HG03469 (cell line): ENCODE results near the gene LHFPL6.

Source experiments
- ATAC-seq: cut with Tn5 transposase; IDR thresholded peaks from one replicate; pipeline ENCODE4 v1.9.1; 2021; ENCODE audit warnings: mild to moderate bottlenecking, moderate library complexity, moderate number of reproducible peaks; ENCODE audit not compliant: unreplicated experiment

The LHFPL6 gene

GRCh38 chr13:39557285-39557955 is 45.6 kb downstream of the LHFPL6 start:
- ATAC-seq = no peak

DNA sequence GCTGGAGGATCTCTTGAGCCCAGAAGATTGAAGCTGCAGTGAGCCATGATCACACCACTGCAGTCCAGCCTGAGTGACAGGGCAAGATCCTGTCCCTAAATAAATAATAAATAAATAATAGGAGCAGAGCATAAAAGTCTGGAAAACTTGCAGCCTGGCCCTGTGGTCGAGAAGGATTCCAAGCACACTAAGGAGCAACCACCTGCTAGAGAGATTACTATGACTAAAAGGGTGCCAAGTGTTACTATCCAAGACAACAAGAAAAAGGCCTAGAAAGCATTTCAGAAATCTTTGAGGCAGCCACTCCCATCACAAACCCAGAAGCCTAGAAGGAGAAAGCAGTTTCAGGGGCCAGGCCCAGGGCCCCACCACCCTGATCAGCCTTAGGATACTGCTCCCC is 46.1 kb downstream of the LHFPL6 start:
- no peak for ATAC-seq

- ATAC-seq = no peak
Observed at GRCh38 chr13:39554371-39554770, 48.6 kb downstream of the LHFPL6 start.

DNA sequence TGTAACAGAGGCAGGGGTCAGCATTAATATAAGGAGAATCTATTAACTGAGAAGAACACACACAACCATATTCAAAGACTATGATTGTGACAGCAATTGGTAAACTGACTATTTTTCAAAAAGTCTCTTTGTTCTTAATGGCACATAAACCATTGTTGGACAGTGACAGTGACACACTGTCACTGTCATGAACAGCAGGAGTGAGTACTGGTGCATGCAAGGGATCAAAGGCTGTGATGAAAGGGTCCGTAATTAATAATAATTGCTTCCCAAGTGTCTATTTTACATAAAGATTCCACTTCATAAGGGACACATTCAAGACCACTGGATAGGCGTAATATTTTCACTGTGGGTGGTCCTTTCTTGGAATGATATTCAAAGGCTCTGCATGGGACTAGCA is 50.7 kb downstream of the LHFPL6 start:
- ATAC-seq = no peak

GRCh38 chr13:39550931-39551330 is 52.1 kb downstream of the LHFPL6 start:
- ATAC-seq = no peak

DNA sequence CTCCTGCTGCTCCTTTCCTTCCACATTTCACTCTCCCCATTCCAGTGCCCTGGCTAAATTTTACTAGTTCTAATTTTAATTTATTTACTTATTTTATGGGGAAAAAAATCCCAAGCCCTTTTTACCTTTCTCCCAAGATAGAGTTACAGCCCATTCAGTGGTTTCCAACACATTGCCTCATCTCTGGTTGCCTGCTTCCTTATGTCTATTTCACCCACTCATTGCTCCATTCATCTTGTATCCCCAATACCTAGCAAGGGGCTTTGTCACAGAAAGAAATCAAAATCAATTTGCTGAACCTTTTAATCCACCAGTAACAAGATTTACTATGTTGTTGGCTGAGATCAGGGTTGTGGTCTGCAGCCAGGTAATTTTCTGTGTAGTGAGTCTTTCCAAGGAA is 55.9 kb downstream of the LHFPL6 start:
- no peak for ATAC-seq

DNA sequence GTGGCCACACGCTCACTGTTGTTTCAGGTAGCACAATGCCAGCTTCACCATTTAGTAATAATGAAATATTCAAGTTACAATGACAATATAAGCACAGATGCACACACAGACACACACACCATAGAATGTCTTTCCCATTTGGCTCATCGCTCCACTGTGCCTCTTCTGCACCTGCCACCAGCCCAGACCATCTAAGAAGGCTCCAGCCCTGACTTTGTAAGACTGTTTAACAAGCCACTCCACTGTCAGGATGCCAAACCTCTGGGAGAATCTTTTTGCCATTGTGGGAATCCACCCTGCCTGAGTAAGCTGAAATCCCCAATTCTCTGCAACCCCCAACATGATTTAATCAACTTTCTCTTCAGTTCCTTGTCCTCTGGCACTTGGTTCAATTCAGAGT is 60.6 kb downstream of the LHFPL6 start:
- no peak for ATAC-seq

DNA sequence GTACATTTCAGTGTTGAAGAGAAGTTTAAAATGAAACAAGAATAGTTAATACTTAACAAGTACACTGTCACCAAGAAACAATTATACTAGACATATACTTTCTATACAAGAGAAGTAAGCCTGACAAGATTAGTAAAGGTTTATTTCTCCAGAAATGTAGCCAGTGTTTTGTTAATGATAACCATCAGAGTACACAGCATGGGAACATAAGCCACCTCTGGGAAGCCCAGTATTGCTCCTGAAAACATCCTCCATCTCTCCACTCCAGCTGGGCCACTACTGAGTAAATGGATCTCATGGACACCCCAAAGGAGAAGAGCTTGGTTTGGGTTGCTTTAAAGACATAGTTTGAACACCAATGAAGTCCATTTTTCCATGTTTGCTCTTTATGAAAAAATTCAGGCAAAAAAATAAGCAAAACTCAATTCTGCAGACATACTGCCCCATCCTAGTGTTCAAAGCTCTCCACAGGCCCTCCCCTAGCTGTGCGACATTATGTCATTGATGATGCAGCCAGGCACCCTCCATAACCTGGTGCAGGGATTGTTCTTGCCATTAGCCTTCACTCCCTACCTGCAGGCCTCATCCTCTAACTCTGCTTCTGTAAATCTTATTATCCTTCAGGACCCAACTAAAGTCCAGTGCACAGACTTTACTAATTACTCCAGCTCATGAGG is 61.9 kb downstream of the LHFPL6 start:
- no peak for ATAC-seq

DNA sequence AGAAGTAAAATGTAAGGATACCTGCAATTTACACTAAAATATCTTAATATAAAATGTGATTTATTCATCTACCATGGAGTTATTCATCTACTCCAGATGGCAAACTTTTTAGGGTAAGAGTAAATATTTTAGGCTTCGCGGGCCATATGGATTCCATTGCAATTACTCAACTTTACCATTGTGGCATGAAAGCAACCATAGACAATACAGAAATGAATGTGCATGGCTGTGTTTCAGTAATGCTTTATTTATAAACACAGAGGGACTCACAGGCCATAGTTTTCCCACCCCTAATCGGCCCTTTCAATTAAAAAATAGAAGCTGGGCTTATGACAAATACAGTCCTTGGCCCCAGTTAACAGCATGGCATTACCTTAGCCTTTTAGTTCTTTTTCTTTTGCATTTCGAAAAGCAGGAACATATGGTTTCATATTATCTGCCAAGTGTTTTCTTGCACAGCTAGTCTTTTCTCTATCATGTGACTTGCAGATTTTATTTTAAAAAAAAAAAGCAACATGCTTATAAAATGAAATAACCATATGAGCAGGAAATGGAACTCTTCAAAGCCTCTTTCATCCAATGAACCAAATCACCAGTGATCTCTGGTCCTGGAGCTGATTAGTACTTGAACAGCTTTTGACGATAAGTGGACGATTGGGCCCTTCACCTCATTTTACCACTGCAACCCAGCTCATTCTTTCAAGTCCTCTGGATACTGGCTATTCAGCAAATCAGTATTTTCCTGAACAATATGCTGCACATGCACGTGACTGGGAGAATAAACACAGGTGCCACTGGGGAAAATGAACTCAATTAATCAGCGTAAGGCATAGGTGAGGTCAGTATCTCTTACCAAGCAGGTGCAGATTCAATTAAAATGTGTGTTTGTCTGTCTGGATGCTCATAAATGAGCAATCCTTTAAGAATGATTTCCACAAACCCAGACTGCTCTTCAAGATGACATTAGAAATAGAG is 63.9 kb downstream of the LHFPL6 start:
- no peak for ATAC-seq

GRCh38 chr13:39536906-39537305 is 66.1 kb downstream of the LHFPL6 start:
- no peak for ATAC-seq

GRCh38 chr13:39536274-39536673 is 66.7 kb downstream of the LHFPL6 start:
- no peak for ATAC-seq

DNA sequence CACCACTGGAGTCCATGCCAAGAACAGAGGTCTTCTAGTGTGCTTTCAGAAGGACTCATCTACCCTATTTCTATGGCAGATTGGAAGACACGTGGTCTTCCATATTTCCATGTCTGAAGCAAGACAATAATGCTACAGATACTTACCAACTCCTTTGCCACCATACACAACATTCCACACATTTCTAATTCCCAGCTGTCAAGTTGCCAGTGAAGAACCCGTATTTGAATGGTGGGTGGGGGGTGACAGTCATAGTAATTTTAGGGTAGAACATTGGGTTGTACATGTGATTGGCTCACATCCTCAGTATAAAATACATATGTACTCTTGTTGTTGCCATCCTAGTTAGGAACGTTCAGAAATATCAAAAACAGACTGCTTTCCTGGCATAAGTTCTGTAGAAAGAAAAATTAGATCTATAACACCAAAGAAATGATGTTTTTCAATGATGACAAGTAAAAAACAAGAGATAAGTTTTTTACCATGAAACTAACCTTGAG is 69.3 kb downstream of the LHFPL6 start:
- ATAC-seq = no peak

DNA sequence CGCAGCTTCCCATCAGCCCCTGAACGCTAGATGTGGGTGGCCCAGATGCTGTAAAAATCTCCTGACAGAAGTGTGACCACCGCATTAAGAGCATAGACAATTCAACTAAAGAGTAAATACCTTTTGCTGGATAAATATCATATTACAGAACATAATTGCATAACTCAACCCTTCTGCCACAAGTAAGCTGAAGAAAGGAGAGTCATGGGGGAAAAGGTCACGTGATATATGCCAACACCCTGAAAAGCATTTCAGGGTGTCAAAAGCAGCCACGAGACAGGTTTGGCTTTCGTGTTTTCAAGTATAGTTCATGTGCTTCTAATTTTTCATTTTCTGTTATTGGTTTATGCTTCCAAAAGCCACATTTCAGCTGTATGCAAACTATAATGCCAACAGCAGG is 71.3 kb downstream of the LHFPL6 start:
- no peak for ATAC-seq

DNA sequence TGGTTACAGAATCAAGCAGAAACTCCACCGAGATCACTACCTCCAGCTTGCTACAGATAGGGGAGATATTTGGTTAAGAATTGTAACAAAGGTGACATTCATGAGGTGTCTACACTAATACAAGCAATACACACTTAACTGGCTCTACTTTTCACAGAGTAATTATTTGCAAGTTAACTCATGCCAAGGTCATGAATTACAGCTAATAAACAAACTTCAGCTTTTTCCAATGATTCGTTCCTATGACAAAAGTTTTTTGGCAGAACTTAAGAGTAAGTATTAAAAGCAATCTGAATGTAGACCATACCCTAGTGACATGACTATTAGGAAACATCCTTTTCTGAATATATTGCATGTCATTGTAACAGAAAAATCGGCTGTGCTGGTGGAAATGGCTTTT is 72.1 kb downstream of the LHFPL6 start:
- no peak for ATAC-seq

DNA sequence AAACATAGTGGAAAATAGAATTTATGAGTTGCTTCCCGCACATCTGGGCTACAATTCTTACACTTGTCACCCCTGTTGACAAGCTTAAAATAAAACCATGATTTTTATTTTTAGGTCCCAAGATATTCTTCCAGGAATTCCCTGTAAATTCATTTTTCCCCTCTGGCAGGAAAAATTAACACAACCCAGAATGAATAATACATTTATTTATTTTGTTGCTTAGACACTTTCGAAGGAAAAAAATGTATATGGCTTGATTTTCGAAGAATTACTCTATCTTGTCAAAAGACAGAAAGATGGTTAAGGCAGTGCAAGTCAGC is 74.4 kb downstream of the LHFPL6 start:
- ATAC-seq = no peak

GRCh38 chr13:39527961-39528660 is 74.9 kb downstream of the LHFPL6 start:
- no peak for ATAC-seq

DNA sequence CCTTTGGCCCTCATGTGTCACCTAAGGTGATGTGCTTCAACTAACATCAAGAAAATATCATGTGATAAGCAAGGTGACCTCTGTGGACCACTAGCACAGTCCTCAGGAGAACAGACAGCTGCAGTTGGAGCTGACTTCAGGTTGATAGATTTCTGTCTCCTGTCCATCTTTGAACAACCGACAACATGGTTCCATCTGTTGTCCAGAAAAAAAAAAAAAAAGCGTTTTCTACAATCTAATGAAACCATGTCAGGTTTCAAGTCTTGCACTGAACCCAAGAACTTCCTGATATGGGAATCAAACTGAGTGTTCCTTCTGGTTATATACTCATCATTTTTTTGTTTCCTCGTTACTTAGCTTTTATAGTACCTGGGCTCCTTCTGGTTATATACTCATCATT is 75.7 kb downstream of the LHFPL6 start:
- no peak for ATAC-seq

DNA sequence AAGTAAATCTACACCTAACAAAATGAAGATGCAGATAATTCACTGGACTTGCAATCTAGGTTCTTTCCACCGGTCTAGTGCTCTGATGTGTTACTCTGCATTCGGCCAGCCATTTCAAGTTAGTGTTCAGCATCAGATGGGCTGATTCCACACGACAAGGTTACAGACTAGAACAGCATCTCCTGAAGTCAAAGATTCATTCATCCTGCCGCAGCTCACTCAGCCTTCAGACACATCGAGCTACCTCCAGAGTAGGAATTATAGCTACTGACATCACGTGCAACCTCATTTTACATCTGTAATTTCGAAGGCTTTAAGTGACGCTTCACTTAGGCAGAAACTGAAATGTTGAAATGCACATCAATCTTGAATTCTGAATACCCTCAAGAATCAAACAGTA is 76.5 kb downstream of the LHFPL6 start:
- no peak for ATAC-seq

DNA sequence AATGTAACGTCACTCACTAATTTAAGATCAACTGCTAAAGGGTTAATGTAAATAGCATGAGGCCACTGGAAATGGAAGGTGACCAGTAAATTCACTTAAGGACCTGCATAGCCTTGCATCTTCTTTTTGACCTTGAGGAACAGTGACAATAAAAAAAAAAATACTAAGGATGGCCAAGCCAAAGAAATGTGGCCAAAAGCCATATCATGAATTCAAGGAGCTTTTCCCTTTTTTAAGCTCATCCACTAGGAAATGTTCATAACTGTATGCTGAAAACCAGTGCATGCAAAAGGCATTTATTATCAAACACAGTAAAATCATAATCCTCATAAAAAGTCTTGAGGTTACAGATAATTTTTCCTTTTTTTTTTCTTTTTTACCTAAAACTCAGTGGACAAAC is 77.5 kb downstream of the LHFPL6 start:
- ATAC-seq = no peak

DNA sequence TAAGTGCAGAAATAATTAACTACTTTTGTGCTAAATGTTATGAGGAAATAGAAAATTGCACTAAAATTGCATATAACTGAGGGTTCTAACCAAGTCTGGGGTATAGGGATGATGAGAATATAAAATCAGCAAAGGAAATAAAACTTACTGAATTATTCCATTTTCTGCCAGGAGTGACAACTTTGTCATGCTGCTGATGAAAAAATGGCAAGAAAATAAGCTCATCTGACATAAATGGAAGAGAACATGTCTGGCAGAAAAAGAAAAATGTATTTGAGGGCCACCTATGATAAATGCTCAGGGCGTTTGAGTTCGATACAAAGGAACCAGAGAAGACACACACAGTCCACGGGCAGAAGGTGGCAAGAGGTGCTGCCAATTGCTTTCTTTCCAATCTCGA is 78.2 kb downstream of the LHFPL6 start:
- no peak for ATAC-seq

DNA sequence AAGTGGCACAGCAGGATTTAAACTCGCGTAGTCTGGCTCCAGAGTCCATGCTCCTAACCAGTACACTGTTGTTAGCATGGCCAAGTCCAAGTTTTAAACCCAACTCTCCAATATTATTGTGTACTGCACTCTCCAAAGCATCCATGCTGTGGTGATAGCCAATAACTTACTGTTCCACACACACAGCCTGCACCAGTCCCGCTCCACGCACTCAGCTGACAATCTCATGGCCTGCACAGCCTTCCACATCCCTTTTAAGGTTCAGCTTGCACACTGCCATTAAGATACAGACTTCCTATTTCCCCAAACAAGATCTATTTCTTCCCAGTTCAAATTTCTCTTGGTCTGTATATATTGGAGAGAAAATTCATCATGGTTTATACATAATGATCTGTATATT is 80.7 kb downstream of the LHFPL6 start:
- ATAC-seq = no peak
